GM19023 (cell line): ENCODE data around the gene NUCB2.
"Not testable (repeated sequence)": the region's sequence is repeated elsewhere in the genome, so short reads cannot be mapped to it uniquely, and the experiment has no call there.

Experiments used
- ATAC-seq: cut with Tn5 transposase; IDR thresholded peaks from one replicate; pipeline ENCODE4 v1.9.1; 2021; ENCODE audit warnings: mild to moderate bottlenecking, moderate library complexity; ENCODE audit not compliant: unreplicated experiment

The NUCB2 gene

GRCh38 chr11:17276236-17277023, at the start of gene NUCB2:
Gene NUCB2, plus strand, starts transcription at chr11:17276739. Its CDS starts 18,585 bp downstream, at chr11:17295324.
- ATAC-seq, result peak; percentile 99

GRCh38 chr11:17228186-17228925, 48.2 kb upstream of the NUCB2 start:
- not testable (repeated sequence) for ATAC-seq

DNA sequence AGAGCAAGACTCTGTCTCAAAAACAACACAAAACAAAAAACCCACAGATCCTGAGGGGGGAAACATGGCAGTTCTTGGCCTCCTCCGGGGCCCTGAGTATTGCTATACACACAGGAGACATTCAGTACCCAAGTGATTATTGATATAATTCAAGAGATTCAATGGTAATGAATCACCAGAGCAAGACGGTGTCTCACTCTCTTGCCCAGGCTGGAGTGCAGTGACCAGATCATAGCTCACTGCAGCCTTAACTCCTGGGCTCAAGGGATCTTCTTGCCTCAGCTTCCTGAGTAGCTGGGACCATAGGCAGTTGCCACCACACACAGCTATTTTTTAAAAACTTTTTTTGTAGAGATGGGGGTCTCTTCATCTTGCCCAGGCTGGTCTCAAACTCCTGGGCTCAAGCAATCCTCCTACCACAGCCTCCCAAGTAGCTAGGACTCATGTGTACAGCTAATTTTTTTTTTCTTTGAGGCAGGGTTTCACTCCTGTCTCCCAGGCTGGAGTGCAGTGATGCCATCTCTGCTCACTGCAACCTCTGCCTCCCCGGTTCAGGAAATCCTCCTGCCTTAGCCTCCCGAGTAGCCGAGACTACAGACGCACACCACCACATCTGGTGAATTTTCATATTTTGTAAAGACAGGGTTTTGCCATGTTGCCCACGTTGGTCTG, 46.9 kb upstream of the NUCB2 start:
- no peak for ATAC-seq

DNA sequence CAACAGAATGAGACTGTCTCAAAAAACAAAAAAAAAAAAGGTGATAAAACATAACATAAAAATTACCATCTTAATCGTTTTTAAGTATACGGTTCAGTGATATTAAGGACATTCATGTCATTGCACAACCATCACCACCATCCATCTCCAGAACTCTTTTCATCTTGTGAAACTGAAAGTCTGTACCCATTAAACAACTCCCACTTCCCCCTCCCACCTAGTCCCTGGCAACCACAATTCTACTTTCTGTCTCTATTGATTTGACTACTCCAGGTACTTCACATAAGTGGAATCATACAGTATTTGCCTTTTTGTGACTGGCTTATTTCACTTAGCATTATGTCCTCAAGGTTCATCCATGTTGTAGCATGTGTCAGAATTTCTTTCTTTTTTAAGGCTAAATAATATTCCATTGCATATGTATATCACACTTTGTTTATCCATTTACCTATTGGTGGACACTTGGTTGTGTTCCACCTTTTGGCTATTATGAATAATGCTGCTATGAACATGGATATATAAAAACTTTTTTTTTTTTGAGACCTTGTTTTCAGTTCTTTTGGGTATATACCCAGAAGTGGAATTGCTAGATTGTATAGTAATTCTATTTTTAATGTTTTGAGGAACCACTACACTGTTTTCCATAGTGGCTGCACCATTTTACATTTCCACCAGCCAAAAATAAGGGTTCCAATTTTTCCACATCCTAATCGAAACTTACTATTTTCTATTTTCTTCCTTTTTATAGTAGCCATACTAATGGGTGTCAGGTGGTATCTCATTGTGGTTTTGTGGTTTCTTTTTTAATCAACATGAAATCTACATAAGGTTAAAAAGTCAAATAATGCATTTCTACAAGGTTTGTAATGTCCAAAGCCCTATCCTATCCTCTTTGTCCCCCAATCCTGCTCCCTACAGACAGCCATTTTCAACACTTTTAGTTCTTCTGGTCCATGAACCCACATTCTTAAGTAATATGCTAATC, 45.4 kb upstream of the NUCB2 start:
- peak; percentile 89 for ATAC-seq

DNA sequence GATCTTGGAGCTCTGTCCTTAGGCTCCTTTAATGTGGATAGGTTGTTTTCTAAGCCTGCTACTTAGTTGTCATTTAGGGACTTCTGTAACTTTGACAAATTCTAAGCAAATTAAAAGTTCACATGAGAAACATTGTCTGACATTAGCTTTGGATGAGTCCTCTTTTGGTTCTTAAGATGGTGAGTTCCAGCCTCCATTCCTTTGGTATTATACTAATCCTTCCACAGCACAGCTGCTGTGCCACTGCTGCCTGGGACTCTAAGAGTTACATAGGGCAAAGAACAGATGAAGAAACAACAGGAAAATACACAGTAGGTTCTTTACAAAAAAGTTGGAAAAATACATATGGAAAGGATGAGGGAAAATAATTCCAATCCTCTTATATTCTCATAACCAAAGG, 43.4 kb upstream of the NUCB2 start:
- ATAC-seq, result no peak

GRCh38 chr11:17238377-17238776, 38.2 kb upstream of the NUCB2 start:
- ATAC-seq, result no peak

GRCh38 chr11:17239927-17240326, 36.6 kb upstream of the NUCB2 start:
- ATAC-seq, result not testable (repeated sequence)

GRCh38 chr11:17240780-17241179, 35.8 kb upstream of the NUCB2 start:
- ATAC-seq, result no peak

- ATAC-seq, result not testable (repeated sequence)
These were observed 33.6 kb upstream of the NUCB2 start for GRCh38 chr11:17242954-17243353.

- ATAC-seq, result peak; percentile 82
These were observed 32.5 kb upstream of the NUCB2 start for GRCh38 chr11:17244046-17244445.

DNA sequence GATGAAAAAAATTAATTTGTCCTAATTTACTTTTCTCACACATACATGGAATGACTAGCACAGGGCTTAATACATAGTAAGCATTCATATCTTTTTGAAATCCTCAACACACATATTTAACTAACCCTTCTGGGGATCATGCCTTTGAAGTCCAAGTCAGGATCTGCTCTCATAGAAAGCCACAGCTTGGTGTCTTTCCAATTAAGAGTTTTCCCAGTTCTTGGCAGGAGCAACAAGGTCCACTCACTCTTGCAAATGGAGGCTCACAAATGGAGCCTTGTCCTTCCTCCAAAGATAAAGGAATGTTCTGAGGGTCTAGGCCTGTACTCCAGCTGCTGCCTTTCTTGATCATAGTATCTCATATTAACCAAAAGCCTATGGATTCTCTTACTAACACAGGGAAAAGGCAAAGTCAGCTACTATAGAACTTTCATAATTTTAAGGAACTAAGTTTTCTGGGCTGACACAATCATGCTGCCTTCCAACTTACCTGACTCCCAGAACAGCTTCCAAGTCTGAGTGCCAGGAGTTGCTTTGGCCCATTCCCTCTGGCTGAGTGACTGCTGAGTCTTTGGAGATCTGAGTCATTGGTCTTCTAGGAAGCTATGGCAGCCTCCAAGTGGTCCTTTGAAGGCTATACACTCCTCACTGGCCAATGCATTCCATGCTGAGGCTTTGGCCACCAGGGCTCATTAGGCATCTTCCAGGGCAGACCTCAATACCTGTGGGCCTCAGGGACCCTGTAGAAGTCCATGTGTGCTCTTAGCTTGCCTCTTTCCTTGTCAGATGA, 25.8 kb upstream of the NUCB2 start:
- no peak for ATAC-seq

DNA sequence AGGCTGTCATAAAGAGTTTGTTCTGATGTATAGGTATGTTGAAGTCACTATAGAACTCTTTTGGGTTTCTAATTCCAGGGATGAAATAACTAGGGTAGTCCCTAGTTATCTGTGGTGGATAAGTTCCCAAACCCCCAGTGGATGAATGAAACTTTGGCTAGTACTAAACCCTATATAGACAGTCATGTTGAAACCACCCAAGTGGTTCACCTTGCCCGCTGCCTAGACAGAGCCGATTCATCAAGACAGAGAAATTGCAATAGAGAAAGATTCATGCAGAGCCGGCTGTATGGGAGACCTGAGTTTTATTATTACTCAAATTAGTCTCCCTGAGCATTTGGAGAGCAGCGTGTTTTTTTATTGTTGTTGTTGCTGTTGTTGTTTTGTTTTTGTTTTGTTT, 23.8 kb upstream of the NUCB2 start:
- ATAC-seq, result no peak

DNA sequence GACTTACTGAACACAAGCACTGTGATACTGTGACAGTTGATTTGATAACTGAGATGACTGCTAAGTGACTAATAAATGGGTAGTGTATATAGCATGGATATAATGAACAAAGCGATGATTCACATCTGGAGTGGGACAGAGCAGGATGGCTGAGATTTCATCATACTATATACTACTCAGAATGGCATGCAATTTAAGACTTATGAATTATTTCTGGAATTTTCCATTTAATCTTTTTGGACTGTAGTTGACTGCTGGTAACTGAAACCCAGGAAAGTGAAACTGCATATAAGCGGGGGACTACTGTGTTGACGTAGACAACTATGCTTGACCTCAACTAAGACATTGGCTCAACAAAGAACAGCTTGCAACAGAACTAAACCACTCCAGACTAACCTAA, 20.0 kb upstream of the NUCB2 start:
- no peak for ATAC-seq

DNA sequence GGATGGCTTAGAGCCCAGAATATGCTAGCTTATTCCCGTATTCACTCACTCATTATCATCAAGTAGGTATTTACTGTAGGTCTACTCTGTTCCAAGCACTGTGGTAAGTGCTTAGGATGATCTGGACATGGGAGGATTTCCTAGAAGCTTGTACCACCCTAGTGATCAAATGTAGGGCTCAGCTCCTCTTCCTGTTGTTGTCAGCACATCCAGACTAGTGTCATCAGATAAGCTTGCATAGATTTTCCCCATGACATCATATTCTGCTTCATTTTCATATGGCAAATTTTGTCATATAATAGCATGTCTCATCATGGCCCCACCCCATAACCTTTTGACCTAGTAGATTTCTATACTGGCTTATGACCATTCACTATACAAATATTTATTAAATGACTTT, 19.3 kb upstream of the NUCB2 start:
- ATAC-seq, result no peak

GRCh38 chr11:17258670-17259069, 17.9 kb upstream of the NUCB2 start:
- ATAC-seq, result no peak

GRCh38 chr11:17259519-17259918, 17.0 kb upstream of the NUCB2 start:
- ATAC-seq, result no peak

GRCh38 chr11:17260020-17260419, 16.5 kb upstream of the NUCB2 start:
- no peak for ATAC-seq

- ATAC-seq, result no peak
These were observed 12.8 kb upstream of the NUCB2 start for GRCh38 chr11:17263769-17264168.

- ATAC-seq, result no peak
These were observed 9.8 kb upstream of the NUCB2 start for GRCh38 chr11:17266781-17267180.

DNA sequence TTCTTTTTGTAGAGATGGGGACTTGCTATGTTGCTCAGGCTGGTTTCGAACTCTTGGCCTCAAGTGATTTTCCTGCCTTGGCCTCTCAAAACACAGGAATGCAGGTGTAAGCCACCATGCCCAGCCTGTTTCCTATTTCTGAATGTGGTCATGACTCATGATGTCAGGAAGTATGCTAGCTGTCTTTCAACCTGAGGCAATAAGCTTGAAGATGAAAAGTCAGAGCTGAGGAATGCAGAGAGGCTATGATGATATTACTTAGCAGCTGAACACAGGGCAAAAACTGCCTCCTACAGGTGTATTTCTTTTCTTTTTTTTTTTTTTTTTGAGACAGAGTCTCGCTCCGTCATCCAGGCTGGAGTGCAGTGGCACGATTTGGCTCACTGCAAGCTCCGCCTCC, 9.0 kb upstream of the NUCB2 start:
- ATAC-seq, result no peak
